NCI-H1092 (cell line): Measurements from ENCODE around the gene OR5B17.
"Not testable (repeated sequence)": the region's sequence is repeated elsewhere in the genome, so short reads cannot be mapped to it uniquely, and the experiment has no call there.

Experiments used
- DNase-seq: peaks from one replicate; lab custom pipeline; 2025; lab: John Stamatoyannopoulos, UW

Gene OR5B17

GRCh38 chr11:58358969-58359368 lies at the start of gene OR5B17:
OR5B17 (minus strand) TSS chr11:58359069; CDS start chr11:58359069, 0 bp downstream.
- DNase-seq = no peak

GRCh38 chr11:58406774-58407173 lies 47.9 kb upstream of the OR5B17 start, which contains the start of gene OR5B3:
OR5B3 (minus strand) TSS chr11:58406874; CDS start chr11:58403409, 3,465 bp downstream.
- DNase-seq = no peak

GRCh38 chr11:58399622-58400021 lies 40.8 kb upstream of the OR5B17 start:
- DNase-seq = not testable (repeated sequence)

GRCh38 chr11:58395581-58395980 lies 36.7 kb upstream of the OR5B17 start:
- no peak for DNase-seq

GRCh38 chr11:58394195-58394594 lies 35.3 kb upstream of the OR5B17 start:
- DNase-seq = no peak

GRCh38 chr11:58392746-58393145 lies 33.9 kb upstream of the OR5B17 start:
- DNase-seq = no peak

- no peak for DNase-seq
These were observed 33.0 kb upstream of the OR5B17 start for GRCh38 chr11:58391879-58392278.

- DNase-seq = no peak
These were observed 31.7 kb upstream of the OR5B17 start for GRCh38 chr11:58390551-58391063.

- DNase-seq = no peak
These were observed 4.1 kb downstream of the OR5B17 start for GRCh38 chr11:58354727-58355126.

- no peak for DNase-seq
These were observed 13.7 kb downstream of the OR5B17 start for GRCh38 chr11:58345204-58345603.

GRCh38 chr11:58334708-58335107 lies 24.2 kb downstream of the OR5B17 start:
- DNase-seq = no peak

GRCh38 chr11:58330861-58331260 lies 28.0 kb downstream of the OR5B17 start:
- no peak for DNase-seq

- no peak for DNase-seq
These were observed 40.3 kb downstream of the OR5B17 start for GRCh38 chr11:58318532-58318931.

GRCh38 chr11:58316142-58316541 lies 42.7 kb downstream of the OR5B17 start:
- DNase-seq = no peak
